Activated CD8-positive, alpha-beta T cell treated with anti-CD3 and anti-CD28 coated beads, Interleukin-2, amount 10 ng/mL, durations not matched to agents 7 days and 5 days (primary cell): ENCODE data around the gene NT5C1A. TPM values are rescaled to one million over a fixed set of nuclear protein-coding genes. Genes with fewer than 3 reads are reported as not detected.

ENCODE experiments used
- ATAC-seq: fragments of 150-1000 bp; cut with Tn5 transposase; one replicate; pipeline ENCODE4 v1.10.0; 2021; ENCODE audit warnings: moderate library complexity
- CTCF ChIA-PET: fragments of 350-600 bp; sonication (Branson Sonifier 250); formaldehyde crosslinking; loops from one replicate; lab custom pipeline; 2021; ENCODE audit warnings: antibody characterized with exemption; lab: Charles Lee
- POLR2A ChIA-PET: fragments of 350-600 bp; sonication (Branson Sonifier 250); formaldehyde crosslinking; loops from one replicate; lab custom pipeline; 2021; ENCODE audit warnings: antibody characterized with exemption; lab: Charles Lee
- DNase-seq: peaks from one replicate; pipeline ENCODE4 v3.0.0-alpha.2; 2020
- H3K27ac Mint-ChIP-seq: one replicate; pipeline ENCODE4 v1.8.0; 2021; ENCODE audit warnings: mild to moderate bottlenecking, mixed read lengths
- H3K27me3 Mint-ChIP-seq: one replicate; pipeline ENCODE4 v1.8.0; 2021; ENCODE audit warnings: low read depth, mixed read lengths
- H3K36me3 Mint-ChIP-seq: one replicate; pipeline ENCODE4 v1.8.0; 2021; ENCODE audit warnings: low read depth, mixed read lengths
- H3K4me1 Mint-ChIP-seq: one replicate; pipeline ENCODE4 v1.8.0; 2021; ENCODE audit warnings: low read depth, mixed read lengths
- H3K4me3 Mint-ChIP-seq: one replicate; pipeline ENCODE4 v1.8.0; 2021; ENCODE audit warnings: mild to moderate bottlenecking, mixed read lengths
- H3K9me3 Mint-ChIP-seq: one replicate; pipeline ENCODE4 v1.8.0; 2022; ENCODE audit warnings: mixed read lengths; ENCODE audit not compliant: insufficient read depth
- total RNA-seq, 2 experiments: library from RNA; stranded (reverse); gene quantifications; one replicate each; pipeline ENCODE4 v1.2.3, GENCODE V29; 2021

Gene NT5C1A
- total RNA-seq, 2 experiments from 2014 or later: not detected

- DNase-seq (no peak), ATAC-seq (no peak)
- Mint-ChIP-seq H3K27ac (no peak overlapping the region), H3K4me3 (no peak overlapping the region), H3K27me3 (peaks cover 17% of the 10 kb centered on the region), H3K36me3 (no peaks in the 10 kb centered on the region), H3K9me3 (no peaks in the 10 kb centered on the region), H3K4me1 (peaks cover 8% of the 10 kb centered on the region)
- POLR2A ChIA-PET: no interaction called here
- CTCF ChIA-PET: interaction anchor here (0.7 to 3.5 kb wide), 3 partner anchors 8 to 21 kb away, joined by 3 to 34 read pairs (median 3); partner anchors contain the start of gene NT5C1A
These were observed 7.0 kb upstream of the NT5C1A start for GRCh38 chr1:39678889-39679288.

- CTCF ChIA-PET: no interaction called here
- H3K4me3 Mint-ChIP-seq: no peak overlapping the region
- DNase-seq (no peak), ATAC-seq (no peak)
- peaks cover 21% of the 10 kb centered on the region for H3K27me3 Mint-ChIP-seq
- POLR2A ChIA-PET: no interaction called here
- no peaks in the 10 kb centered on the region for H3K36me3 Mint-ChIP-seq
- no peaks in the 10 kb centered on the region for H3K9me3 Mint-ChIP-seq
- H3K27ac Mint-ChIP-seq: no peak overlapping the region
- peaks cover 8% of the 10 kb centered on the region for H3K4me1 Mint-ChIP-seq
These were observed 5.7 kb upstream of the NT5C1A start for GRCh38 chr1:39677645-39678044.

GRCh38 chr1:39676948-39677548 is 5.1 kb upstream of the NT5C1A start:
- ChIA-PET CTCF (no interaction called here), POLR2A (no interaction called here)
- Mint-ChIP-seq H3K27me3 (peaks cover 22% of the 10 kb centered on the region), H3K36me3 (no peaks in the 10 kb centered on the region), H3K27ac (no peak overlapping the region), H3K4me3 (no peak overlapping the region), H3K4me1 (peaks cover 12% of the 10 kb centered on the region), H3K9me3 (no peaks in the 10 kb centered on the region)
- ATAC-seq (no peak), DNase-seq (no peak)

- ChIA-PET CTCF (interaction anchor here (11.7 kb wide), 1 partner anchor 19 kb away, joined by 230 read pairs; no protein-coding TSS in a partner anchor), POLR2A (interaction anchor here (0.6 kb wide), 1 partner anchor 100 kb away, joined by 3 read pairs; no protein-coding TSS in a partner anchor)
- ATAC-seq (no peak), DNase-seq (no peak)
- Mint-ChIP-seq H3K4me1 (peaks cover 7% of the 10 kb centered on the region), H3K9me3 (no peaks in the 10 kb centered on the region), H3K27me3 (peaks cover 29% of the 10 kb centered on the region), H3K27ac (no peak overlapping the region), H3K36me3 (no peaks in the 10 kb centered on the region), H3K4me3 (no peak overlapping the region)
These were observed 3.3 kb upstream of the NT5C1A start for GRCh38 chr1:39675220-39675619.

- POLR2A ChIA-PET: interaction anchor here (0.9 to 1.2 kb wide), 2 partner anchors 9 to 45 kb away, joined by 3 read pairs; no protein-coding TSS in a partner anchor
These were observed 1.3 kb upstream of the NT5C1A start for GRCh38 chr1:39673215-39673614.

GRCh38 chr1:39672551-39672947 is 642 bp upstream of the NT5C1A start:
- Mint-ChIP-seq H3K27ac (no peak overlapping the region), H3K9me3 (no peaks in the 10 kb centered on the region), H3K27me3 (peaks cover 33% of the 10 kb centered on the region), H3K4me1 (peaks cover 11% of the 10 kb centered on the region), H3K36me3 (no peaks in the 10 kb centered on the region), H3K4me3 (peak overlapping the region; percentile 34)
- DNase-seq (peak; percentile 35), ATAC-seq (peak; percentile 23)
- ChIA-PET POLR2A (interaction anchor here (1.4 kb wide), 1 partner anchor 16 kb away, joined by 3 read pairs; no protein-coding TSS in a partner anchor), CTCF (interaction anchor here (0.6 to 11.7 kb wide), 11 partner anchors 8 to 67 kb away, joined by 3 to 230 read pairs (median 7); partner anchors contain the start of gene PPIE)

More at GRCh38 chr1:39673215-39673614, 1.3 kb upstream of the NT5C1A start:
- H3K4me1 Mint-ChIP-seq: peaks cover 7% of the 10 kb centered on the region
- H3K9me3 Mint-ChIP-seq: no peaks in the 10 kb centered on the region
- no peak overlapping the region for H3K27ac Mint-ChIP-seq
- ATAC-seq: no peak
- H3K36me3 Mint-ChIP-seq: no peaks in the 10 kb centered on the region
- DNase-seq: no peak
- CTCF ChIA-PET: interaction anchor here (1.0 to 11.7 kb wide), 11 partner anchors 7 to 127 kb away, joined by 3 to 230 read pairs (median 7); partner anchors contain the start of gene PPIE
- H3K4me3 Mint-ChIP-seq: no peak overlapping the region
- H3K27me3 Mint-ChIP-seq: peaks cover 33% of the 10 kb centered on the region

- Mint-ChIP-seq H3K9me3 (no peaks in the 10 kb centered on the region), H3K4me3 (no peak overlapping the region), H3K36me3 (no peaks in the 10 kb centered on the region), H3K27ac (no peak overlapping the region), H3K27me3 (peaks cover 33% of the 10 kb centered on the region), H3K4me1 (peaks cover 22% of the 10 kb centered on the region)
- ChIA-PET POLR2A (interaction anchor here (1.4 kb wide), 1 partner anchor 17 kb away, joined by 3 read pairs; no protein-coding TSS in a partner anchor), CTCF (interaction anchor here (1.0 to 11.7 kb wide), 8 partner anchors 9 to 66 kb away, joined by 3 to 230 read pairs (median 8); no protein-coding TSS in a partner anchor)
- no peak for DNase-seq
- no peak for ATAC-seq
These were observed 494 bp downstream of the NT5C1A start for GRCh38 chr1:39671433-39671792.

GRCh38 chr1:39670689-39671088 is 1.2 kb downstream of the NT5C1A start:
- Mint-ChIP-seq H3K27ac (no peak overlapping the region), H3K9me3 (no peaks in the 10 kb centered on the region), H3K36me3 (no peaks in the 10 kb centered on the region), H3K4me3 (no peak overlapping the region), H3K27me3 (peaks cover 33% of the 10 kb centered on the region), H3K4me1 (peaks cover 28% of the 10 kb centered on the region)
- ChIA-PET POLR2A (no interaction called here), CTCF (interaction anchor here (0.6 to 11.7 kb wide), 9 partner anchors 10 to 461 kb away, joined by 3 to 230 read pairs (median 6); no protein-coding TSS in a partner anchor)
- ATAC-seq (no peak), DNase-seq (no peak)

GRCh38 chr1:39668894-39669293 is 3.0 kb downstream of the NT5C1A start:
- Mint-ChIP-seq H3K27ac (no peak overlapping the region), H3K36me3 (no peaks in the 10 kb centered on the region), H3K4me1 (peaks cover 28% of the 10 kb centered on the region), H3K4me3 (no peak overlapping the region), H3K9me3 (no peaks in the 10 kb centered on the region), H3K27me3 (peaks cover 26% of the 10 kb centered on the region)
- DNase-seq (no peak), ATAC-seq (no peak)
- POLR2A ChIA-PET: no interaction called here
- CTCF ChIA-PET: interaction anchor here (1.9 to 11.7 kb wide), 4 partner anchors 12 to 63 kb away, joined by 6 to 230 read pairs (median 34); no protein-coding TSS in a partner anchor

GRCh38 chr1:39668111-39668510 is 3.8 kb downstream of the NT5C1A start:
- no peak for DNase-seq
- H3K4me1 Mint-ChIP-seq: peaks cover 28% of the 10 kb centered on the region
- peaks cover 22% of the 10 kb centered on the region for H3K27me3 Mint-ChIP-seq
- ATAC-seq: no peak
- no peak overlapping the region for H3K27ac Mint-ChIP-seq
- no peaks in the 10 kb centered on the region for H3K9me3 Mint-ChIP-seq
- ChIA-PET CTCF (interaction anchor here (0.6 to 11.7 kb wide), 3 partner anchors 12 to 62 kb away, joined by 4 to 230 read pairs (median 16); no protein-coding TSS in a partner anchor), POLR2A (no interaction called here)
- no peaks in the 10 kb centered on the region for H3K36me3 Mint-ChIP-seq
- H3K4me3 Mint-ChIP-seq: no peak overlapping the region

- ATAC-seq: peak; percentile 47
- POLR2A ChIA-PET: interaction anchor here (1.1 kb wide), 1 partner anchor 9 kb away, joined by 4 read pairs; no protein-coding TSS in a partner anchor
- no peak overlapping the region for H3K4me3 Mint-ChIP-seq
- DNase-seq: peak; percentile 42
- H3K27ac Mint-ChIP-seq: no peak overlapping the region
- no peaks in the 10 kb centered on the region for H3K36me3 Mint-ChIP-seq
- H3K4me1 Mint-ChIP-seq: peaks cover 24% of the 10 kb centered on the region
- CTCF ChIA-PET: interaction anchor here (2.4 to 11.7 kb wide), 2 partner anchors 10 to 61 kb away, joined by 16 to 230 read pairs; no protein-coding TSS in a partner anchor
- H3K27me3 Mint-ChIP-seq: peaks cover 14% of the 10 kb centered on the region
- no peaks in the 10 kb centered on the region for H3K9me3 Mint-ChIP-seq
These were observed 5.1 kb downstream of the NT5C1A start for GRCh38 chr1:39666772-39667171.

- no peak for DNase-seq
- Mint-ChIP-seq H3K4me1 (peaks cover 21% of the 10 kb centered on the region), H3K4me3 (no peak overlapping the region), H3K27me3 (peaks cover 3% of the 10 kb centered on the region), H3K27ac (no peak overlapping the region), H3K36me3 (no peaks in the 10 kb centered on the region), H3K9me3 (no peaks in the 10 kb centered on the region)
- ATAC-seq: no peak
- POLR2A ChIA-PET: no interaction called here
- CTCF ChIA-PET: no interaction called here
These were observed 8.3 kb downstream of the NT5C1A start for GRCh38 chr1:39663559-39663958.
